ENCODE data around the gene REX1BD. TPM values are rescaled to one million over a fixed set of nuclear protein-coding genes. Genes with fewer than 3 reads are reported as not detected.

Gene REX1BD
- polyA plus RNA-seq, 1 experiment = 17.6 TPM

DNA sequence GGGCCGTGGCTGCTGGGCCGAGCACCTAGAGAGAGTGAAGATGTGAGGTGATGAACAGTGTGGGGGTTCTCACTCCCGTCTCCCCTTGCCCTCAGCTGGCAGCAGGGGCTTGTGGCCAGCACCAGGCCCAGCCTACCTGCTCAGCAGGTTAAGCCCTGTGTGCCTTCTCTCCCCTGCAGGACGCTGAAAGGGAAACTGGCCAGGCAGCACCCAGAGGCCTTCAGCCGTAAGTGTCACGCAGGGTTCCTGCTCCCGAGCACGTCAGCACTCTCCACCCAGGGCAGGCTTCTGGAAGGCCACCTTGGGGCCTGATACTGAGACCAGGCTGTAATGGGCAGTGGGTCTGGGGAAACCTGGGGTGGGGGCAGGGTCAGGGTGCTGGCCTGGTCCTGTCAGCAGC, 21.6 kb upstream of the REX1BD start:
- no peaks in the 10 kb centered on the region for H3K27me3 ChIP-seq (ENCODE audit: control insufficient read depth, insufficient read depth, low read length)
- TF ChIP-seq, protein P1, sequence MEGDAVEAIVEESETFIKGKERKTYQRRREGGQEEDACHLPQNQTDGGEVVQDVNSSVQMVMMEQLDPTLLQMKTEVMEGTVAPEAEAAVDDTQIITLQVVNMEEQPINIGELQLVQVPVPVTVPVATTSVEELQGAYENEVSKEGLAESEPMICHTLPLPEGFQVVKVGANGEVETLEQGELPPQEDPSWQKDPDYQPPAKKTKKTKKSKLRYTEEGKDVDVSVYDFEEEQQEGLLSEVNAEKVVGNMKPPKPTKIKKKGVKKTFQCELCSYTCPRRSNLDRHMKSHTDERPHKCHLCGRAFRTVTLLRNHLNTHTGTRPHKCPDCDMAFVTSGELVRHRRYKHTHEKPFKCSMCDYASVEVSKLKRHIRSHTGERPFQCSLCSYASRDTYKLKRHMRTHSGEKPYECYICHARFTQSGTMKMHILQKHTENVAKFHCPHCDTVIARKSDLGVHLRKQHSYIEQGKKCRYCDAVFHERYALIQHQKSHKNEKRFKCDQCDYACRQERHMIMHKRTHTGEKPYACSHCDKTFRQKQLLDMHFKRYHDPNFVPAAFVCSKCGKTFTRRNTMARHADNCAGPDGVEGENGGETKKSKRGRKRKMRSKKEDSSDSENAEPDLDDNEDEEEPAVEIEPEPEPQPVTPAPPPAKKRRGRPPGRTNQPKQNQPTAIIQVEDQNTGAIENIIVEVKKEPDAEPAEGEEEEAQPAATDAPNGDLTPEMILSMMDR (IDR thresholded peaks at IDR 0.05; ENCODE audit: low read depth, low read length) = no peak
- ChIA-PET CTCF (no interaction called here), POLR2A (no interaction called here)
- no peaks in the 10 kb centered on the region for H3K9me3 ChIP-seq (ENCODE audit: control insufficient read depth, insufficient read depth, low read length)
- DNase-seq (ENCODE audit: low read depth, low spot score) = no peak
- no peak overlapping the region for H3K4me3 ChIP-seq (ENCODE audit: low read depth, low read length)
- no peak overlapping the region for H3K27ac ChIP-seq (ENCODE audit: low read depth, low read length)

DNA sequence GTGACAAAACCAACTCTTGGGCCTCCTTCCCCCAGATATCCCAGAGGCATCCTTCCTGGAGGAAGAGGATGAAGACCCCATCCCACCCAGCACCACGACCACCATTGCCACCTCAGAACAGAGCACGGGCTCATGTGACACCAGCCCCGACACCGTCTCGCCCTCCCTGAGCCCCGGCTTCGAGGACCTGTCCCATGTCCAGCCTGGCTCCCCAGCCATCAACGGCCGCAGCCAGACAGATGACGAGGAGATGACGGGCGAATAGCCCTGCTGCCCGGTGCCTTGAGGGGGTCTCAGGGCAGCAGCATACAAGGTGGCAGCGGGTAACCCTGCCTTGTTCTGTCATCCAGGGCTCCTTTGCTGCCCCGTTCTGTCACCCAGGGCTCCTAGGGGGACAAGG, 20.2 kb upstream of the REX1BD start:
- H3K27ac ChIP-seq (ENCODE audit: low read depth, low read length) = no peak overlapping the region
- no peaks in the 10 kb centered on the region for H3K27me3 ChIP-seq (ENCODE audit: control insufficient read depth, insufficient read depth, low read length)
- CTCF ChIA-PET = interaction anchor here (0.7 kb wide), 1 partner anchor 25 kb away, joined by 4 read pairs; no protein-coding TSS in a partner anchor
- TF ChIP-seq, protein P1 (IDR thresholded peaks at IDR 0.05; ENCODE audit: low read depth, low read length) = no peak
- no peaks in the 10 kb centered on the region for H3K9me3 ChIP-seq (ENCODE audit: control insufficient read depth, insufficient read depth, low read length)
- POLR2A ChIA-PET = interaction anchor here (0.6 kb wide), 1 partner anchor 152 kb away, joined by 9 read pairs; no protein-coding TSS in a partner anchor
- no peak overlapping the region for H3K4me3 ChIP-seq (ENCODE audit: low read depth, low read length)
- DNase-seq (ENCODE audit: low read depth, low spot score) = no peak

DNA sequence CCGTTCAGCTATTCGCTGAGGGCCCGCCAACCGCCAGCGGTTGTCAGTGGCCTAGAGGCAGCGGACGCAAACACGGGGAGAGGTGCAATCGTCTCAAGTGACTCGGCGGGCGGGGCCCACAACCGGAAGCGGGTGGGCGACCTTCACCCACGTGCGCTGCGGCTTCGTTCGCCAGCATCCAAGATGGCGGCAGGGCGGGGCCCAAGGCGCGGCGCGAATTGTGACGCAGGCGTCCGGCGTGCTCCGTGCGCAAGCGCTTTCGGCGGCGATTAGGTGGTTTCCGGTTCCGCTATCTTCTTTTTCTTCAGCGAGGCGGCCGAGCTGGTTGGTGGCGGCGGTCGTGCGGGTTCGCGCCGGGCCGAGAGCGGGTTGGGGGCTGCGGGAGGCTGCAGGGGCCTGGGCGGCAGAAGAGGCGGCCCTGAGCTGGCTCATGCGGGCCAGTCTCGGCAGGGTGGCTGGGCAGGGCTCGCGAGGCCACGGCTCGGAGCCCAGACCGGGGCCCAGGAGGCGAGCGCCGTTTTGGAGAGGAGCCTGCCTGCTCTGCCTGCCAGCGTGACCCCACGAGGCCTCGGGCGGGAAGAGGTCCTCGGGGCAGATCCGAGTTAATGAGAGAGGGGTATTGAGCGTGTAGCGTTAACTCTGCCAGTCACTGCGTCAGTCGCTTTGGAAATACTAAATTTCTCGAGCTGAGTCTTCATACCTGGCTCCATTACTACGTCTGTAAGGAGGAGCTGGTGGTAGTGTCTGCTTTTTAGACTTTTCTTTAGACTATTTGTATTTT, 16.8 kb upstream of the REX1BD start, which contains the start of gene UBA52:
UBA52 (plus strand) TSS at position 294 of the 781 bp plus-strand sequence. CDS start 1,444 bp downstream, outside the sequence.
- TF ChIP-seq, protein P1 (IDR thresholded peaks at IDR 0.05; ENCODE audit: low read depth, low read length) = no peak
- DNase-seq (ENCODE audit: low read depth, low spot score) = peak; percentile 91
- no peaks in the 10 kb centered on the region for H3K9me3 ChIP-seq (ENCODE audit: control insufficient read depth, insufficient read depth, low read length)
- peak within 1 kb of the TSS; percentile 83 for H3K27ac ChIP-seq (ENCODE audit: low read depth, low read length)
- H3K4me3 ChIP-seq (ENCODE audit: low read depth, low read length) = peak within 1 kb of the TSS; percentile 98
- ChIA-PET POLR2A (interaction anchor here (0.6 to 3.1 kb wide), 14 partner anchors 13 to 348 kb away, joined by 3 to 28 read pairs (median 4); partner anchors contain the start of genes COPE, DDX49, ELL and KXD1), CTCF (interaction anchor here (0.6 to 2.3 kb wide), 9 partner anchors 17 to 344 kb away, joined by 3 to 12 read pairs (median 3); partner anchors contain the start of gene REX1BD)
- no peaks in the 10 kb centered on the region for H3K27me3 ChIP-seq (ENCODE audit: control insufficient read depth, insufficient read depth, low read length)

DNA sequence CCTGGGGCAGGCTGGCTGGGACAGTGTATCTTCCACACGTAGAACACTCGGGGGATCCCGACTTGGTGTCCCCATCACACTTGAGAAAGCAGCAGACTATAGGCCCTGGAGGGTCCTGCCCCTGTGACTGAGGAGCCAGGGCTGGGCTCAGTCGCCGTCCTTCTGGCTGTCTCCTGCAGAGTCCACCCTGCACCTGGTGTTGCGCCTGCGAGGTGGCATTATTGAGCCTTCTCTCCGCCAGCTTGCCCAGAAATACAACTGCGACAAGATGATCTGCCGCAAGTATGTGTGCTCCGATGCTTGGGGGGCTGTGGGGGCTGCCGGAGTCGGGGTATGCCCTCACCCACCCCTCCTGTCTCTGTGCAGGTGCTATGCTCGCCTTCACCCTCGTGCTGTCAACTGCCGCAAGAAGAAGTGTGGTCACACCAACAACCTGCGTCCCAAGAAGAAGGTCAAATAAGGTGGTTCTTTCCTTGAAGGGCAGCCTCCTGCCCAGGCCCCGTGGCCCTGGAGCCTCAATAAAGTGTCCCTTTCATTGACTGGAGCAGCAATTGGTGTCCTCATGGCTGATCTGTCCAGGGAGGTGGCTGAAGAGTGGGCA, 13.8 kb upstream of the REX1BD start:
- TF ChIP-seq, protein P1 (IDR thresholded peaks at IDR 0.05; ENCODE audit: low read depth, low read length) = no peak
- POLR2A ChIA-PET = no interaction called here
- H3K4me3 ChIP-seq (ENCODE audit: low read depth, low read length) = no peak overlapping the region
- no peaks in the 10 kb centered on the region for H3K9me3 ChIP-seq (ENCODE audit: control insufficient read depth, insufficient read depth, low read length)
- CTCF ChIA-PET = no interaction called here
- no peak for DNase-seq (ENCODE audit: low read depth, low spot score)
- no peak overlapping the region for H3K27ac ChIP-seq (ENCODE audit: low read depth, low read length)
- H3K27me3 ChIP-seq (ENCODE audit: control insufficient read depth, insufficient read depth, low read length) = no peaks in the 10 kb centered on the region

DNA sequence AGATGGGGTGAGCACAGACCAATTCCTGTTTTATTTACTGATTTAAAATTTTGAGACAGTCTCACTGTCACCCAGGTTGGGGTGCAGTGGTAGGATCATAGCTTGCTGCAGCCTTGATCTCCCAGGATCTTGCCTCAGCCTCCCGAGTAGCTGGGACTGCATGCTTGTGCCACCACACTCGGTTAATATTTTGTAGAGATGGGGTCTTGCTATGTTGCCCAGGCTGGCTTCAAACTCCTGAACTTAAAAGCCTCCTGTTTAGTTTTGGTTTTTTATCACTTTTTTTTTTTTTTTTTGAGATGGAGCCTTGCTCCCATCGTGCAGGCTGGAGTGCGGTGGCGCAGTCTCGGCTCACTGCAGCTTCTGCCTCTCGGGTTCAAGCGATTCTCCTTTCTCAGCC, 12.2 kb upstream of the REX1BD start:
- H3K27ac ChIP-seq (ENCODE audit: low read depth, low read length) = no peak overlapping the region
- no peak for DNase-seq (ENCODE audit: low read depth, low spot score)
- TF ChIP-seq, protein P1 (IDR thresholded peaks at IDR 0.05; ENCODE audit: low read depth, low read length) = no peak
- POLR2A ChIA-PET = interaction anchor here (0.6 kb wide), 1 partner anchor 9 kb away, joined by 5 read pairs; no protein-coding TSS in a partner anchor
- no peak overlapping the region for H3K4me3 ChIP-seq (ENCODE audit: low read depth, low read length)
- no peaks in the 10 kb centered on the region for H3K9me3 ChIP-seq (ENCODE audit: control insufficient read depth, insufficient read depth, low read length)
- CTCF ChIA-PET = no interaction called here
- H3K27me3 ChIP-seq (ENCODE audit: control insufficient read depth, insufficient read depth, low read length) = no peaks in the 10 kb centered on the region

Data from AG04450 (cell line).